ENCODE results near the gene FAM163B.

The FAM163B gene

GRCh38 chr9:133572821-133573361 lies 36.3 kb downstream of the FAM163B start:
- Histone ChIP-seq H3K4me3 (replicated peaks; ENCODE audit: insufficient read depth, low read length) (no peak overlapping the region), H3K27me3 (ENCODE audit: insufficient read depth, poor library complexity, severe bottlenecking) (peaks cover 12% of the 10 kb centered on the region), H3K27ac (replicated peaks) (no peak overlapping the region)
- DNase-seq (ENCODE audit: low read depth in 1 of 2, low spot score in 1 of 2), result no peak
- TF ChIP-seq POLR2AphosphoS5 (IDR thresholded peaks at IDR 0.05; ENCODE audit: low read depth), result no peak
- no peak for TF ChIP-seq GABPA (IDR thresholded peaks at IDR 0.05; ENCODE audit: low read depth)
- TF ChIP-seq, protein P1, sequence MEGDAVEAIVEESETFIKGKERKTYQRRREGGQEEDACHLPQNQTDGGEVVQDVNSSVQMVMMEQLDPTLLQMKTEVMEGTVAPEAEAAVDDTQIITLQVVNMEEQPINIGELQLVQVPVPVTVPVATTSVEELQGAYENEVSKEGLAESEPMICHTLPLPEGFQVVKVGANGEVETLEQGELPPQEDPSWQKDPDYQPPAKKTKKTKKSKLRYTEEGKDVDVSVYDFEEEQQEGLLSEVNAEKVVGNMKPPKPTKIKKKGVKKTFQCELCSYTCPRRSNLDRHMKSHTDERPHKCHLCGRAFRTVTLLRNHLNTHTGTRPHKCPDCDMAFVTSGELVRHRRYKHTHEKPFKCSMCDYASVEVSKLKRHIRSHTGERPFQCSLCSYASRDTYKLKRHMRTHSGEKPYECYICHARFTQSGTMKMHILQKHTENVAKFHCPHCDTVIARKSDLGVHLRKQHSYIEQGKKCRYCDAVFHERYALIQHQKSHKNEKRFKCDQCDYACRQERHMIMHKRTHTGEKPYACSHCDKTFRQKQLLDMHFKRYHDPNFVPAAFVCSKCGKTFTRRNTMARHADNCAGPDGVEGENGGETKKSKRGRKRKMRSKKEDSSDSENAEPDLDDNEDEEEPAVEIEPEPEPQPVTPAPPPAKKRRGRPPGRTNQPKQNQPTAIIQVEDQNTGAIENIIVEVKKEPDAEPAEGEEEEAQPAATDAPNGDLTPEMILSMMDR (IDR thresholded peaks at IDR 0.05; ENCODE audit: insufficient read depth, low read length), result no peak
- no peak for TF ChIP-seq REST (IDR thresholded peaks at IDR 0.05; ENCODE audit: insufficient replicate concordance, low read depth)
- TF ChIP-seq SPI1 (IDR thresholded peaks at IDR 0.05; ENCODE audit: borderline replicate concordance, low read depth), result no peak

GRCh38 chr9:133571896-133572595 lies 37.1 kb downstream of the FAM163B start:
- Histone ChIP-seq H3K27ac (replicated peaks) (no peak overlapping the region), H3K27me3 (ENCODE audit: insufficient read depth, poor library complexity, severe bottlenecking) (peaks cover 10% of the 10 kb centered on the region), H3K4me3 (replicated peaks; ENCODE audit: insufficient read depth, low read length) (no peak overlapping the region)
- TF ChIP-seq REST (IDR thresholded peaks at IDR 0.05; ENCODE audit: insufficient replicate concordance, low read depth) (no peak), GABPA (IDR thresholded peaks at IDR 0.05; ENCODE audit: low read depth) (no peak), SPI1 (IDR thresholded peaks at IDR 0.05; ENCODE audit: borderline replicate concordance, low read depth) (no peak)
- TF ChIP-seq, protein P1 (IDR thresholded peaks at IDR 0.05; ENCODE audit: insufficient read depth, low read length), result no peak
- no peak for DNase-seq (ENCODE audit: low read depth in 1 of 2, low spot score in 1 of 2)

DNA sequence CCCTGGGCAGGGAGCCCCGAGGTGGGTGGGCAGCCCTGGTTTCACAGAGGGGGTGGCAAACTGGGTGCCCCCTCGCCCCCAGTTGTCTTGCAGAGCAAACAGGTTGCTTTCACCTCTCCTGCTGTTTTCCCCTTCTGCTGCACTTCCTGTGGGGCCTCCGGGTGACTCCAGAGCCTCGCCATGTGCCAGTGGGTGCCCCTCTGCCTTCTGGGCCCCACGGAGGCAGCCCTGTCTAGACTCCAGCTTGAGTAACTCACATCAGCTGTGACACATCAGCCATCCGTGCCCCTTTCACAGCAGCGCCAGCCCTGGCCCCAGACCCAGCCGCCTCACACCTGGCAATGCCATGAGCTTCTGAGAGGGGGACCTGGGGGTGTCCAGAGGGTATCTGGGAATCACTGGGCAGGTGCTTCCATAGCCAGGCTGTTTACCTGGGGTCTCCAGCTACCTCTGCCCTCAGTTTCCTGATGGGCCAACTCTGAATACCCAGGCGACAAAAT lies 37.7 kb downstream of the FAM163B start:
- TF ChIP-seq POLR2AphosphoS5 (IDR thresholded peaks at IDR 0.05; ENCODE audit: low read depth) (no peak), REST (IDR thresholded peaks at IDR 0.05; ENCODE audit: insufficient replicate concordance, low read depth) (no peak), SPI1 (IDR thresholded peaks at IDR 0.05; ENCODE audit: borderline replicate concordance, low read depth) (no peak), GABPA (IDR thresholded peaks at IDR 0.05; ENCODE audit: low read depth) (no peak)
- TF ChIP-seq, protein P1 (IDR thresholded peaks at IDR 0.05; ENCODE audit: insufficient read depth, low read length), result no peak
- Histone ChIP-seq H3K27ac (replicated peaks) (no peak overlapping the region), H3K27me3 (ENCODE audit: insufficient read depth, poor library complexity, severe bottlenecking) (peaks cover 5% of the 10 kb centered on the region), H3K4me3 (replicated peaks; ENCODE audit: insufficient read depth, low read length) (no peak overlapping the region)
- no peak for DNase-seq (ENCODE audit: low read depth in 1 of 2, low spot score in 1 of 2)
